ACC112 (cell line): ENCODE results near the gene CHST4.
"Not testable (repeated sequence)": the region's sequence is repeated elsewhere in the genome, so short reads cannot be mapped to it uniquely, and the experiment has no call there.

ENCODE experiments used
- H2AFZ ChIP-seq: fragments of 200-600 bp; sonication (generic); one replicate; pipeline ENCODE4 v1.6.0; 2017; ENCODE audit warnings: antibody characterized with exemption, low read length; ENCODE audit not compliant: unreplicated experiment
- H3K27ac ChIP-seq: fragments of 200-600 bp; sonication (generic); 2 replicates; pipeline ENCODE4 v1.5.1; 2014; ENCODE audit warnings: low read depth, mild to moderate bottlenecking, antibody characterized with exemption, low read length, moderate library complexity
- H3K27me3 ChIP-seq: fragments of 200-600 bp; sonication (generic); 2 replicates; pipeline ENCODE4 v1.6.1; 2014; ENCODE audit warnings: mild to moderate bottlenecking, antibody characterized with exemption, low read length, moderate library complexity, mixed read lengths; ENCODE audit not compliant: insufficient read depth
- H3K36me3 ChIP-seq: fragments of 200-600 bp; sonication (generic); 2 replicates; pipeline ENCODE4 v1.6.1; 2016; ENCODE audit warnings: mild to moderate bottlenecking, antibody characterized with exemption, low read length, moderate library complexity, mixed read lengths; ENCODE audit not compliant: insufficient read depth
- H3K4me1 ChIP-seq: fragments of 200-600 bp; sonication (generic); one replicate; pipeline ENCODE4 v1.6.1; 2016; ENCODE audit warnings: low read length, mixed read lengths; ENCODE audit not compliant: insufficient read depth, unreplicated experiment, control insufficient read depth
- H3K4me3 ChIP-seq: fragments of 200-600 bp; sonication (generic); 2 replicates; pipeline ENCODE4 v1.5.1; 2014; ENCODE audit warnings: mild to moderate bottlenecking, low read depth, low read length
- H3K79me2 ChIP-seq: fragments of 200-600 bp; sonication (generic); one replicate; pipeline ENCODE4 v1.6.0; 2016; ENCODE audit warnings: low read length; ENCODE audit not compliant: control insufficient read depth, unreplicated experiment, insufficient read depth

Gene CHST4

DNA sequence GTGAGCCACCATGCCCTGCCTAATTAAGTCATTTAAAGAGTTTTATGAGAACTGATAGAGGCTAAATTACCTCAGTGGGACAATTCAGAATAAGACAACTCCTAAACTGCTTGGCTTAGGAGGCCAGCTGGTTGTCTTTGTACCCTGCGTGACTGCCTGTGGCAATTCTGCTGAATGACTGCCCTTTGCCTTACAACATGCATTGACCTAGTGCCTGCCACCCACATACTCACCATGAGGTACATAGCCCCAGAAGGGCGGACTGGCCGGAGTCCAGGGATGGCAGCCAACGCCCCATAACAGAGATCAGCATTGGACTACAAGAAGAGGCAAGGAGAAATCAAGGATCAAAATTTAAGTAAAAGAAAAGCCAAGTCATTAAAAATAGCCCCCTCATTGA, 43.4 kb downstream of the CHST4 start:
- H3K4me1 ChIP-seq = peaks cover under 1% of the 10 kb centered on the region
- no peaks in the 10 kb centered on the region for H3K79me2 ChIP-seq
- peaks cover 36% of the 10 kb centered on the region for H3K27me3 ChIP-seq
- no peak overlapping the region for H2AFZ ChIP-seq
- no peaks in the 10 kb centered on the region for H3K36me3 ChIP-seq
- no peak overlapping the region for H3K4me3 ChIP-seq
- no peak overlapping the region for H3K27ac ChIP-seq

- no peak overlapping the region for H3K4me3 ChIP-seq
- H3K79me2 ChIP-seq = no peaks in the 10 kb centered on the region
- H2AFZ ChIP-seq = no peak overlapping the region
- no peaks in the 10 kb centered on the region for H3K4me1 ChIP-seq
- H3K27me3 ChIP-seq = peaks cover 42% of the 10 kb centered on the region
- no peaks in the 10 kb centered on the region for H3K36me3 ChIP-seq
- H3K27ac ChIP-seq = no peak overlapping the region
These were observed 43.9 kb downstream of the CHST4 start for GRCh38 chr16:71570144-71570543.

GRCh38 chr16:71572497-71573116, 46.4 kb downstream of the CHST4 start:
- Histone ChIP-seq H3K27ac (no peak overlapping the region), H3K4me3 (no peak overlapping the region), H2AFZ (no peak overlapping the region), H3K79me2 (no peaks in the 10 kb centered on the region), H3K36me3 (no peaks in the 10 kb centered on the region), H3K4me1 (no peaks in the 10 kb centered on the region), H3K27me3 (peaks cover 66% of the 10 kb centered on the region)

GRCh38 chr16:71573387-71574094, 47.3 kb downstream of the CHST4 start:
- H2AFZ ChIP-seq = no peak overlapping the region
- H3K4me3 ChIP-seq = no peak overlapping the region
- H3K4me1 ChIP-seq = no peaks in the 10 kb centered on the region
- H3K27me3 ChIP-seq = peaks cover 76% of the 10 kb centered on the region
- H3K79me2 ChIP-seq = no peaks in the 10 kb centered on the region
- no peak overlapping the region for H3K27ac ChIP-seq
- no peaks in the 10 kb centered on the region for H3K36me3 ChIP-seq

- H3K27ac ChIP-seq = no peak overlapping the region
- H3K4me1 ChIP-seq = no peaks in the 10 kb centered on the region
- no peaks in the 10 kb centered on the region for H3K79me2 ChIP-seq
- no peak overlapping the region for H3K4me3 ChIP-seq
- H2AFZ ChIP-seq = no peak overlapping the region
- peaks cover 78% of the 10 kb centered on the region for H3K27me3 ChIP-seq
- H3K36me3 ChIP-seq = no peaks in the 10 kb centered on the region
These were observed 48.5 kb downstream of the CHST4 start for GRCh38 chr16:71574702-71575101.

DNA sequence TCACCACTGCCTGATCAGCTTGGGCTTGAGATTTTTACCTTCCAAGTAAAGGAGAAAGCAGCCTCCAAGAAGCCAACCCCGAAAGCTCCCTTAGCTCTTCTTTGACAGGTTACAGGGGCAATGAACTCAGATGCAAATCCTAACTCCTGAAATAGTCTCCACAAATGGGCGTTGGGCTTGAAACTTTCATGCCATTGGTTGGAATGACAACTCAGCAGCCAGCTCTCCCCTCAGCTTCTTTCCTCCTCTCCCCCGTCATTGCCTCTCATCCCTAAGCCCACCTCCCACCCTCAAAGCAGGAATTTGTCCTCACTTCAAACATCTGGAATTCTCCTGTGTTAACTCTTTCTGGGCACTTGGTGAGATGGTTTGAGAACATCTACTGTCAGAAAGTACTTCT, 50.7 kb downstream of the CHST4 start, which contains the start of gene TAT:
Gene TAT, minus strand, starts transcription at position 122 of the 400 bp plus-strand sequence. CDS start 677 bp downstream, outside the sequence.
- Histone ChIP-seq H3K27me3 (peaks cover 76% of the 10 kb centered on the region), H3K79me2 (no peaks in the 10 kb centered on the region), H3K4me1 (no peaks in the 10 kb centered on the region)

DNA sequence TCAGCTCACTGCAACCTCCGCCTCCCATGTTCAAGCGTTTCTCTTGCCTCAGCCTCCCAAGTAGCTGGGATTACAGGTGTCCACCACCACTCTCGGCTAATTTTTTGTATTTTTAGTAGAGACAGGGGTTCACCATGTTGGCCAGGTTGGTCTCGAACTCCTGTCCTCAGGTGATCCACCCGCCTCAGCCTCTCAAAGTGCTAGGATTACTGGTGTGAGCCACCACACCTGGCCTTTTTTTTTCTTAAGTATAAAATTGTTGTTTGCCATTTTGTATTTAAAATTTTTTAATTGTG, 56.3 kb downstream of the CHST4 start:
- H3K36me3 ChIP-seq, H3K4me3 ChIP-seq, H3K4me1 ChIP-seq, H3K27ac ChIP-seq, H2AFZ ChIP-seq, H3K79me2 ChIP-seq: not testable (repeated sequence)
- peaks cover 70% of the 10 kb centered on the region for H3K27me3 ChIP-seq

More for the DNA sequence above, 50.7 kb downstream of the CHST4 start, which contains the start of gene TAT:
- no peaks in the 10 kb centered on the region for H3K36me3 ChIP-seq
- no peak within 1 kb of the TSS for H2AFZ ChIP-seq
- H3K4me3 ChIP-seq = no peak within 1 kb of the TSS
- H3K27ac ChIP-seq = no peak within 1 kb of the TSS

DNA sequence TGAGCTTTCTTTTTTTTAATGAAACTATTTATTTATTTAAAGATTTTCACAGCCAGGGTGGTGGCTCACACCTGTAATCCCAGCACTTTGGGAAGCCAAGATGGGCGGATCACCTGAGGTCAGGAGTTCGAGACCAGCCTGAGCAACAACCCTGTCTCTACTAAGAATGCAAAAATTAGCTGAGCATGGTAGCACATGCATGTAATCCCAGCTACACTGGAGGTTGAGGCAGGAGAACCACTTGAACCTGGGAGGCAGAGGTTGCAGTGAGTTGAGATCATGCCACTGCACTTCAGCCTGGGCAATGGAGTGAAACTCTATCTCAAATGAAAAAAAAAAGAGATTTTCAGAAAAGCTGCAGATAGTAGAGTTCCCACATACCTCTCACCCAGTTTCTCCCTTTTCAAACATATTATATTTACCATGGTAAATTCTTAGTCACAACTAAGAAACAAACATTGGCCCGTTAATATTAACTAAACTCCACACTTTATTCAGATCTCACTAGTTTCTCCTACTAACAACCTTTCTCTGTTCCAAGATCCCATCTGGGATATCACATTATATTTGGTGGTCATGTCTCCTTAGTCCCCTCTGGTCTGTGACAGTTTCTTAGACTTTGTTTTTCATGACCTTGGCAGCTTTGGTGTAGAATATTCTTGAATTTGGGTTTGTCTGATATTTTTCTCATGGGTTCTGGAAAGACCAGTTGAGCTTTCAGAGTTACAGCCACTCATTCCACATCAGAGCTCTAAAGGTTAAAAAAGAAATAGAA, 58.5 kb downstream of the CHST4 start:
- peaks cover 68% of the 10 kb centered on the region for H3K27me3 ChIP-seq
- no peak overlapping the region for H3K27ac ChIP-seq
- H3K4me3 ChIP-seq = no peak overlapping the region
- no peaks in the 10 kb centered on the region for H3K4me1 ChIP-seq
- no peak overlapping the region for H2AFZ ChIP-seq
- H3K36me3 ChIP-seq = no peaks in the 10 kb centered on the region
- no peaks in the 10 kb centered on the region for H3K79me2 ChIP-seq

DNA sequence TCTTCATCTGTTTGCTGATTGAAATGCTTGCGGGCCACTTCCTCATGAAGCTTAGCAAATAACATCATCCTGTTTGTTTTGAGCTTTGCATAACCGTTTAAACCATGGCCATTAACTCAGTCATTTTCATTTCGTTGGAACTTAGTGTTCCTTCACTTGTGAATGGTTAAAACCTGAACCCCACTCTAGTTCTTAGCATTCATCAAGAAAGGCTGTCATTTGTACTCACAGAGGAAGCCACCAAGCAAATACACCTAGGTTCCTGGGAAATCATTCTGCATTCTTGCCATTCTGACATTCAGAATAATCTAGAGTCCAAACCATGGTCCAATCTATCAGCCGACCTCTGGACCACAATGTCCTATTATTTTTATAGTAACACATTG, 59.1 kb downstream of the CHST4 start:
- Histone ChIP-seq H2AFZ (no peak overlapping the region), H3K79me2 (no peaks in the 10 kb centered on the region), H3K4me3 (no peak overlapping the region), H3K4me1 (no peaks in the 10 kb centered on the region), H3K27ac (no peak overlapping the region), H3K36me3 (no peaks in the 10 kb centered on the region), H3K27me3 (peaks cover 67% of the 10 kb centered on the region)
